GM10248 (cell line): ENCODE results near the gene ARHGAP29.

Experiments used
- CTCF ChIA-PET: fragments of 300-600 bp; sonication (Branson Sonifier 250); formaldehyde crosslinking; extraction: SDS; loops from one replicate; lab custom pipeline; 2021; ENCODE audit warnings: antibody characterized with exemption; lab: Yijun Ruan, JAX
- POLR2A ChIA-PET: fragments of 350-650 bp; sonication (Branson Sonifier 250); formaldehyde crosslinking; extraction: SDS; loops from one replicate; lab custom pipeline; 2020; ENCODE audit warnings: antibody characterized with exemption; lab: Yijun Ruan, JAX
- DNase-seq: peaks from one replicate; pipeline ENCODE4 v3.0.0; 2012; ENCODE audit errors: extremely low spot score
- TF ChIP-seq, protein P1 (sequence below): IDR thresholded peaks from 2 replicates; pipeline ENCODE4 v1.5.1; 2012; ENCODE audit warnings: mild to moderate bottlenecking, low read depth; ENCODE audit errors: extremely low read depth, missing control alignments, control extremely low read depth

The ARHGAP29 gene

DNA sequence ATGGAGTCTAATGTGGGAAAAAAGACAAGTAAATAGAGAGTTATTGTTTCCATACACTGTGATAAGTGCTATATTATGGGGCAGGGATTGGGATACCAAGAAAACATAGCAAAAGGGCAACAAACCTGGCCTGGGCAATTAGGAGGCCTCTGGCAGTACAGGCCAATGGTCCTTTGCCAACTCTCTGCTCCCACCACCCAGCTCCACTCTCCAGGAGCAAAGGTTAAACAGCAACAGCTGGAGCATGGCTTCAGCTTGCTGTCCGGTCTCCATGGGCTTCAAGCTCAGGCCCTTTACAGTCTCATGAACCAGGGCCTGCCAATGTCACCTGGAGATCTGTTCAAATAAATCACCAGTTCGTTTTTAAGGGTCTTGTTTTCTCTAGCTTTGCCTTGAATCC is 37.2 kb upstream of the ARHGAP29 start:
- no peak for DNase-seq
- TF ChIP-seq, protein P1, sequence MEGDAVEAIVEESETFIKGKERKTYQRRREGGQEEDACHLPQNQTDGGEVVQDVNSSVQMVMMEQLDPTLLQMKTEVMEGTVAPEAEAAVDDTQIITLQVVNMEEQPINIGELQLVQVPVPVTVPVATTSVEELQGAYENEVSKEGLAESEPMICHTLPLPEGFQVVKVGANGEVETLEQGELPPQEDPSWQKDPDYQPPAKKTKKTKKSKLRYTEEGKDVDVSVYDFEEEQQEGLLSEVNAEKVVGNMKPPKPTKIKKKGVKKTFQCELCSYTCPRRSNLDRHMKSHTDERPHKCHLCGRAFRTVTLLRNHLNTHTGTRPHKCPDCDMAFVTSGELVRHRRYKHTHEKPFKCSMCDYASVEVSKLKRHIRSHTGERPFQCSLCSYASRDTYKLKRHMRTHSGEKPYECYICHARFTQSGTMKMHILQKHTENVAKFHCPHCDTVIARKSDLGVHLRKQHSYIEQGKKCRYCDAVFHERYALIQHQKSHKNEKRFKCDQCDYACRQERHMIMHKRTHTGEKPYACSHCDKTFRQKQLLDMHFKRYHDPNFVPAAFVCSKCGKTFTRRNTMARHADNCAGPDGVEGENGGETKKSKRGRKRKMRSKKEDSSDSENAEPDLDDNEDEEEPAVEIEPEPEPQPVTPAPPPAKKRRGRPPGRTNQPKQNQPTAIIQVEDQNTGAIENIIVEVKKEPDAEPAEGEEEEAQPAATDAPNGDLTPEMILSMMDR, result no peak
- CTCF ChIA-PET, result interaction anchor here (0.7 to 1.5 kb wide), 2 partner anchors 14 to 36 kb away, joined by 3 read pairs; no protein-coding TSS in a partner anchor
- POLR2A ChIA-PET, result no interaction called here

DNA sequence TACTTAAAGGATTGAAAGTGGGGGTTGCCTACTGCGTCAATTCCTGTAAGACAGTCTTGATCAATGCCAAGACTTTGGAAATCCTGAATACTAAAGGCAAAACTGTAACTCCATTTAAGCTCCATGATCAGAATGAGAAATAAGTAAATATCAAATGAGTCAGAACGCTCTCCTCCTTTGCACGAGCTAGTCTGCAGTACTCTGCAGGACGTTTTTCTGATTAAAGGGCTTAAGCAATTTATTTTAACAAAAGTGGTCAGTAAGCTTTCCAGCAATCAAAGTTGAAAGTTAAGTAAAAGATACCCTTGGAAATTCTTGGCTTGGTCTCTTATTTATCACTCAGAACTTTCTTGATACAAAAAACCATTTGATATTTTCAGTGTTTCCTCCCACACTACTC is 35.7 kb upstream of the ARHGAP29 start:
- TF ChIP-seq, protein P1, result no peak
- CTCF ChIA-PET, result no interaction called here

DNA sequence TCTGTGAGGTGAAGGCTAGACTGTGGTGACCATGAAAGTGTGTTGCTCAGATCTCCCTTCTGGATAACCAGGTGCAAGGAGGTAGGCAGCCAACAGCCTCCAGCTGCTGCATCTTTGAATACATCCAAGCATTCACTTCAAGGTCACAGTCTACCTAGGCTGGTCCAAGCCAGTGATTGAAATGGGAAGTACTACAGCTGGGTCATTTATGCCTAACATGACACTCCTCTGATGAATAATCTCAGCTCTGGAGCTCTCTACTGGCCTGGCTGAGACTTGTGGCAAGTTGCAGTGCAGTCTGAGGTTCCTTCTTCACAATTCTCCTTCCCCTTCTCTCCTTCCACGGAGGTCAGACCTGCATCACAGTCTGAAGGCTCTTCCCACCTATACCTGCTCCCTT is 35.0 kb upstream of the ARHGAP29 start:
- CTCF ChIA-PET, result interaction anchor here (1.1 kb wide), 1 partner anchor 233 kb away, joined by 3 read pairs; no protein-coding TSS in a partner anchor
- TF ChIP-seq, protein P1, result no peak
- DNase-seq, result no peak
- POLR2A ChIA-PET, result no interaction called here

More for the DNA sequence above, 35.7 kb upstream of the ARHGAP29 start:
- POLR2A ChIA-PET, result no interaction called here
- no peak for DNase-seq

DNA sequence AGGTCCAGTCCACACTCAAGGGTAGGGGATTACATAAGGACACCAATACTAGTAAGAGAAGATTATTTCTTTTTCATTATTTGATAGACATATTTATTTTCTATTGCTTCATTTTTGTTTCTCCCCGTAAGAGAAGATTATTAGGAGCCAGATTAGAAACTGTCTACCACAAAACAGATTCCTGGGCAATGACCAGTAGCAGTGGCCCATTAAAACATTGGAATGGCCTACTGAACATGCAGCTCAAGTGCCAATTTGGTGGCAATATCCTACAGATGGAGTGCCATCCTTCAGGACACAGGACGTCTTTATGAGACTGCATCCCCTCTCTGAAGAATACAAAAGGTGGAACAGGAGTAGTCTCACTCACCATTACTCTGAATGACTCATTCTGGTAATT is 34.0 kb upstream of the ARHGAP29 start:
- DNase-seq, result no peak
- TF ChIP-seq, protein P1, result no peak
- POLR2A ChIA-PET, result no interaction called here
- CTCF ChIA-PET, result interaction anchor here (1.1 kb wide), 2 partner anchors 10 to 232 kb away, joined by 3 read pairs; no protein-coding TSS in a partner anchor

DNA sequence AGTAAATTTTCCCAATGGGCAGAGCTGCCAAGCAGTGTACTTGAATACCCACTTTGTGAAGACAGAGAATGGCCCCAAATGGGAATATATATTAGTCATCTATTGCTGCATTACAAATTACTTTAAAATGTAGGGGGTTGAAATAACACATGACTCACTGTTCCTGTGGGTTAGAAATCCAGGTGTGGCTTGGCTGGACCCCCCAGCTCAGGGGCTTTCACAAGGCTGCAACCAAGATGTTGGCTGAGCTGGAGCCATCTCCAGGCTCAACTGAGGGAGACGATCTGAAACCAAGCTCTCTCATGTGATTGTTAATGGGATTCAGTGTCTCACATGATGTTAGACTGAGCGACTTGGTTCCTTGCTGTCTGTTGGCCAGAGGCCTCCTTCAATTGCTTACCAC is 33.4 kb upstream of the ARHGAP29 start:
- TF ChIP-seq, protein P1, result no peak
- ChIA-PET CTCF (interaction anchor here (1.1 to 2.3 kb wide), 2 partner anchors 10 to 11 kb away, joined by 3 to 8 read pairs; no protein-coding TSS in a partner anchor), POLR2A (no interaction called here)
- DNase-seq, result no peak

DNA sequence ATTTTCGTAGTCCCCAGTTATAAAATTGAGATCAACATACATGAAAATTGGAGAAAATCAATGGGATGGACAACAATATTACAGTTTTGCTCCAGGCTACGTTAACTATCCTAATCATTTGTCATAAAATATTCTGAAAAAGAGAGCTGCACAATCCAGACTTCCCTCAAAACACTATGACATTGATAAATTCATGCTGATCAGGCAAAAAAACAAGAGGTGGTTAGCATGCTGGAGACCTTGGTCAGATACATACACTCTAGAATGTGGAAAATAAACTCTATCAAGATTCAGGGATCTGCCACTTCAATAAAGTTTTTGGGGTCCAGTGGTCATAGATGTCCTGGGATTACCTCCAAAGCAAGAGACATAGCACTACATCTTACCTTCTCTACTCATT is 32.5 kb upstream of the ARHGAP29 start:
- ChIA-PET POLR2A (no interaction called here), CTCF (interaction anchor here (2.3 kb wide), 1 partner anchor 10 kb away, joined by 8 read pairs; no protein-coding TSS in a partner anchor)
- TF ChIP-seq, protein P1, result no peak
- no peak for DNase-seq
